Fibroblast of skin of right biceps (primary cell): ENCODE results near the gene GRIK5.
"Not testable (repeated sequence)": the region's sequence is repeated elsewhere in the genome, so short reads cannot be mapped to it uniquely, and the experiment has no call there.

ENCODE experiments used
- DNase-seq: peaks from one replicate; pipeline ENCODE4 v3.0.0-alpha.2; 2013

Gene GRIK5

DNA sequence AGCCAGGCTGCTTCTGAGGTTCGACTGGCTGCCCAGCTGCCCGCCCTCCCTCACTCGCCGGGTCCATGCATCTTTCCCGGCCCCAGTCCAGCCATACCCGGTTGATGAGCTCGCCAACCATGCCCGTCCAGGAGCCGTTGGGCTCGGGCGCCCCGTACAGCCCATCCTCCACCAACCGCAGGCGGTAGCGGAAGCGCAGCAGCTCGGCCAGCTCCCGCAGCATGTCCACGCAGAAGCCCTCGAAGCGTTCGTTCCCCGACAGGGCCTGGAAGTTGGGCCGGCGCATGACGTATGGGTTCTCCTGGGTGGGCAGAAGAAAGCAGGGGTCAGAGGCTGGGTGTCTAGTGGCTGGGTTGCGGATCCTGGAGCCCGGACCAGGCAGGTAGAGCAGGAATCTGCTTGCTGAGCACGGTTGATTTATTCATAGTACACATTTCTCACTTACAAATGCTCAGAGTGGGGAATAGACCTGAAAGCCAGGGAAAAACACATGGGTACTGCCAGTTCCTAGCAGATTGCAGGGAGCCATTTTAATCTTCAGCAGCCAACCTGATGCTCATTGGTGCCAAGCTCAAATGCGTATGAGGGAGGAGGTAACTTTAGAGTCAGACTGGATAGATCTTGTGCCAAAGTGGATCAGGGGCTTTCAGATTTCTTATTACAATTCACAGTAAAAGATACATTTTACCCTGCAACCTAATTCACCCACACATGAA is 27.4 kb downstream of the GRIK5 start:
- no peak for DNase-seq

DNA sequence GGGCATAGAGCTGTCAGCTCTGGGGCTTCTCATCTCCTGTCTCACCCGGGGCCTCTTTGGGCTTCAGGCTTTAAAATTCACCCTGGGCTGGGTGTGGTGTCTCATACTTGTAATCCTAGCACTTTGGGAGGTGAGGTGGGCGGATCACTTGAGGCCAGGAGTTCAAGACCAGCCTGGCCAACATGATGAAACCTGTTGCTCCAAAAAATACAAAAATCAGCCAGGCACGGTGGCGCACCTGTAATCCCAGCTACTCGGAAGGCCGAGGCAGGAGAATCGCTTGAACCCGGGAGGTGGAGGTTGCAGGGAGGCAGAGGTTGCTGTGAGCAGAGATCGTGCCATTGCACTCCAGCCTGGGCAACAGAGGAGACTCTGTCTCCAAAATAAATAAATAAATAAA is 29.5 kb downstream of the GRIK5 start:
- DNase-seq = not testable (repeated sequence)

DNA sequence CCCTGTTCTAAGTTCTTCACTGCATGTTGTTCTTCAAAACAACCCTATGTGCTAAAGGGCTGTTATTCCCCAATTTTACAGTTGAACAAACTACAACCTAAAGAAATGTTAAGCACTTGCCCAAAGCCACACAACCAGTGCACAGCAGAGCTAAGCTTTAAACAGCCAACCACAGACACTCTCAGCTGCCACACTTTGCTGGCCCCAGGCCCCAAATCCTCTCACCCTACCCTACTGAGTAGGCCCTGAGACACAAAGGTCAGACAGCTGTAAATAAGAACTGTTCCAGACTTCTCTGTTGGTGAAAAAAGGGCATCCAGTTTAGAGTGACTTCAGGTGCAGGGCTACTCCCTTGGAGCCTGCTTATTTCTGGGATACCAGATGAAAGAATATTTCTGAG is 30.0 kb downstream of the GRIK5 start:
- DNase-seq = no peak

DNA sequence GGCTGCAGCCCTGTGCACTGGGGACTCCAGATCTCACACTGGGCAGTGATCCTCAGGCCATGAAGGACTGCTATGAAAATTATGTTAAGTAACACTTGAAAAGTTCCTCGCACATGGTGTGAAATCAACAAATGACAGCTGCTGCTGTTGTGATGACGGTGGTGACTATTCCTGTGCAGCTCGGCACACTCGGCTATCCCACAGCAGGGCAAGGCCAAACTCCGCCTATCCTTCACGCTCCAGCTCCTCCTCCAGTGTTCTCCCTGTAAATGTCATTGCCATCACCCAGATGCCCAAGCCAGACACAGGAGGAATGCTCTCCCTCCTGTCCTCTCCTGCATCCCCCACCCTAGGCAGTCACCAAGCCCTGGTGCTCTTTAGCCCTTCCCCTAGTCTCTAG is 31.3 kb downstream of the GRIK5 start:
- no peak for DNase-seq

DNA sequence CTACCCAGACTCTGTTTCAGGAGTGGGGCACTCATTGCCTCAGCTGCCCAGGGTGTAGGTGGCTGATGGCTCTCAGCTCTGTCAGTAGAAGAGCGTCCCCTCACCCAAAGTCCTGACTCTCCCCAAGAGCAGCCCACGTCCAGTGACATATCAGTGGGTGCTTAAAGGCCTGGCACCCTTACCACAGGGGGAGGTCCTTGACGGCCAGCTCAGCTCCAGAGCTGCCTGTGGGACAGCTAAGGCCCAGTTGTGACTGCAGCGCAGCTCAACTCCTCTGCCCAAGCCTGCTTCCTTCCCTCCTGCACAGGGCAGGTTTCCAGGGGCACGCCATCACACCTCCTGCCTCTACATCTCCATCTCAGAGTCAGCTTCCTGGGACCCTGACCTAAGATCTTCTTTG is 32.4 kb downstream of the GRIK5 start:
- DNase-seq = no peak

DNA sequence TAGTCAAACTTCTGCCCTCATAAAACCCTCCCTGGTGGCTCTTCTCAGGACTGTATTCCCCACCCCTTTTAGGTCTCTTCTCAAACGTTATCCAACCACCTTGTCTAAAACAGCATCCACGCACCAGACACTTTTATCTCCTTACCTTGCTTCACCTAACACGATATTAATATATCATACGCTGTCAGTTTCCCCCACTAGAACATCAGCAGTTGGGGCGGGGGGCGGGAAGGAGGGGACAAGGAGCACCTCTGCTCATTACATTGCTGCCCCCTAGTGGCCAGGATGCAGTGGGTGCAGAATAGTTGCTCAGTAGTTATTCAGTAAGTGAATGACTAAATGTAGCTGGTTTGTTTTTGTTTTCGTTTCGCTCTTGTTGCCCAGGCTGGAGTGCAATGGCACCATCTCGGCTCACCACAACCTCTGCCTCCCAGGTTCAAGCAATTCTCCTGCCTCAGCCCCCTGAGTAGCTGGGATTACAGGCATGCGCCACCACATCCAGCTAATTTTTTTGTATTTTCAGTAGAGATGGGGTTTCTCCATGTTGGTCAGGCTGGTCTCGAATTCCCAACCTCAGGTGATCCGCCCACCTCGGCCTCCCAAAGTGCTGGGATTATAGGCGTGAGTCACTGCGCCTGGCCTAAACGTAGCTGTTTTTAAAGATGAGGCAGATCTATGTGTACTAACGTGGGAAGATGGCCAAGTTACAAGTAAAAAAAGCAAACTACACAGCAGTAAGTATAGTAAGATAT is 35.2 kb downstream of the GRIK5 start:
- peak; percentile 63 for DNase-seq

DNA sequence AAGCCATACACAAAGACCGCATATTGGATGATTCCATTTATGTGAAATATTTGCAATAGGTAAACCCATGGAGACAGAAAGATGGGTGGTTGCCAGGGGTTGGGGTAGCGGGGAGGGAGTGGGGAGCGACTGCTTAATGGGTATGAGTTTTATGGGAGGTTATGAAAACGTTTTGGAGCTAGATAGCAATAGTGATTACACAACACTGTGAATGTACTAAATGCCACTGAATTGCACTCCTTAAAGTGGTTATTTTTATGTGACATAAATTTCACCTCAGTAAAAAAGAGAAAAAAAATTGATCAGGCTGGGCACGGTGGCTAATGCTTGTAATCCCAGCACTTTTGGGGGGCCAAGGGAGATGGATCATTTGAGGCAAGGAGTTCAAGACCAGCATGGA is 36.6 kb downstream of the GRIK5 start:
- no peak for DNase-seq

DNA sequence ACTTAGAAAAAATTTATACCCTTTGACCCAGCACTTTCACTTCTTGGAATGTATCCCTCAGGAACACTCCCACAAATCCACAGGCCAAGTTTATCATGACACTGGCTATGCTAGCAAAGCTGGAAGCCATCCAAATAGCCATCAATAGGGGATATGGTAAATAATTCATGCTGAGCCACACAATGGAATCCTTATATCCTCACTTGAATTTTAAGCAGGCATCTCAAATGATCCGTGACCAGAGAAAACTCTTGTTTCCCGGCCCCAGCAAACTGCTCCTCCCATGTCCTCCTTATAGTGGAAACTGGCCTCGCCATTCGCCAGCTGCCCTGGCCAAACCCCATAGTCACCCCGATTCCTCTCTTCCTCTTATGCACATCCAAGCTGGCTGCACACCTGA is 37.6 kb downstream of the GRIK5 start:
- no peak for DNase-seq

DNA sequence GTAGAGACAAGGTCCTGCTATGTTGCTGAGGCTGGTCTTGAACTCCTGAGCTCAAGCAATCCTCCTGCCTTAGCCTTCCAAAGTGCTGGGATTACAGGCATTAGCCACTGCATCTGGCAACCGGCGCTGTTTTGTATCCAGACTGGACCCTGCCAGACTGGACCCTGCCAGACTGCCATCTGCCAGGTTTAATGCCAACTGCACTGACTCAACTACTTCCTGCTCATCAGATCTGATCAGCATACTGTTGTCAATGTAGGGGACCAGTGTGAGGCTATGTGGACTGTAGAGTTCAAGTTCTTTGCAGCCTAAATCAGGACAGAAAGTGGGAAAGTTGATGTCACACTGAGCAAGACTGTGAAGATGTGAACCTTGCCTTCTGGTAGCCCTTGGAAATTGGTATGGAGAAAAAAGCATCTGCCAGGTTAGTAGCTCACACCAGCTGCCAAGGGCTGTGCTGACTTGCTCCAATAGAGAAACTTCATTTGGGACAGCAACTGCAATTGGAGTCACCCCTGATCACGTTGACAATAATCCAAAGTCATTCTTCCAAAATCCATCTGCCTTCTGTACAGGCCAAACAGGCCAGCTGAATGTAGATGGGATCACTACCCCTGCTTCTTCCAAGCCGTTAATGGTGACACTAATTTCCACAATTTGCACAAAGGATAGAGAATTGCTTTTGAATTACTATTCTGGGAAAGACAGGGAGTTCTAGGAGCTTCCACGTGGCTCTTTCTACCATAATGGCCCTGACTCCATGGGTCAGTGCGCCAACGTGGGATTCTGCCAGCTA is 39.2 kb downstream of the GRIK5 start:
- no peak for DNase-seq

DNA sequence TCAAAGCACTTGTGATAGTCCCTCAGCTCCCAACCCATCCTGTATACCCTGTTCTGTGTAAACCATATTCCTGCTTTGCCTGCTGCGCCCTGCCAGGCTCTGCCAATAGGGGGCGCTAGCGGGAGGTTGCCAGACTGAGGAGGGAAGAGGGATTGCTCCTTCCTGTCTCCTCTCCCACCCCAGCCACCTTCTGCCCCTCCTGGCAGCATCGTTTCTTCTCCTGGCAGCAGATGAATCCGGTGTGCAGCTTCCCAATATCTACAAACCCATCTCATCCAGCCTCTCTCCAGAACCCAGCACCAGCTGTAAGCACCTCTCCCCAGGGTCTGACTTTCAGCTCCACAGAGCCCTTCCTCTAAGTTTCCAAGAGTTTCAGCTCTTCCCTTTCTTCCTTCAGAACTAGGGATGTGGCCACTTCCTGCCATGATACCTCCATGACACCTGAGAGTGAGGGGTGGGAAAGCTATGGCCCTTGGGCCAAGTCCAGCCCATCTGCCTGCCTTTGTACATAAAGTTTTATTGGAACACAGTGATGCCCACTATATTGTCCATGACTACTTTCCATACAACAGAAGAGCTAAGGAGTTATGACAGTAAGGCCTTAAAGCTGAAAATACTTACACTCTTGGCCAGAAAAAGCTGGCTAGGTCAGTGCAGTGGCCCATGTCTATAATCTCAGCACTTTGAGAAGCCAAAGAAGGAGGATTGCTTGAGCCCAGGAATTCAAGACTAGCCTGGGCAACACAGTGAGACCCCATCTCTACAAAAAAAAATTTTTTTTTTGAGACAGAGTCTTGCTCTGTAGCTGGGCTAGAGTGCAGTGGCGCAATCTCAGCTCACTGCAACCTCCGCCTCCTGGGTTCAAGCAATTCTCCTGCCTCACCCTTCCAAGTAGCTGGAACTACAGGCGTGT is 41.4 kb downstream of the GRIK5 start:
- DNase-seq = no peak

DNA sequence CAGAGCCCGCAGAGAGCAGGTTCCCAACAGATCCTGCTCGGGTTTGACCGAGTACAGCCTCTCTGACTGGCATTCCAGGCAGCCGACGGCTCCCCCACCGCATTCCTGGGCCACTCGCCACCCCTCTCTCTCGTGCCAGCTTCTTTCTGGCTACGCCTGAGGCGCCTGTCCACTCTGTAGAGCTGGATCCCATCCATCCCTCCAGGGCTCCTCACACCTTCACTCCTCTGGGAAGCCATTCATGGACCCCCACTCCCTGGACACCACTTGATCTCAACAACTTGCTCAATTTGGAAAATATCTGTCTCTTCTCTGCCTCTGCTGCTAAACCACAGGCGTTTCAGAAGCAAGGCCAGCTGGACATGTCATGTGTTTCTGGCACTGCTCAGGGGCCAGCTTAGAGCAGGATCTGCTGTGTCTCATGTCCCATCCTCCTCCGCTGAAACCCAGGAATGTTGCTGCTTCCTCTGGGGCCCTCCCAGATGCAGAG is 45.3 kb downstream of the GRIK5 start:
- peak; percentile 23 for DNase-seq

DNA sequence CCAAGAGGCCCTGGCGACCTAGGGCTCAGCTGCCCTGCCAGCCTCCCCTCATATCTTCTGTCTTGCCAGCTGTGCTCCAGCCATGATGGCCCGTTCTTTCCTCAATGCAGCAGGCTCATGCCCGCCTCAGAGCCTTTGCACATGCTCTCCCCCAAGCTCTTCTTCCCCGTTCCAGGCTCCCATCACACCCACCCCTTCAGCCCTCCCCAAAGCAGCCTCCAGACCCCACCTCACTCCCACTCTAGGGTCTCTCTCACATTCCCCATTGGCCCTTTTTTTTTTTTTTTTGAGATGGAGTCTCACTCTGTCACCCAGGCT is 46.1 kb downstream of the GRIK5 start:
- no peak for DNase-seq

DNA sequence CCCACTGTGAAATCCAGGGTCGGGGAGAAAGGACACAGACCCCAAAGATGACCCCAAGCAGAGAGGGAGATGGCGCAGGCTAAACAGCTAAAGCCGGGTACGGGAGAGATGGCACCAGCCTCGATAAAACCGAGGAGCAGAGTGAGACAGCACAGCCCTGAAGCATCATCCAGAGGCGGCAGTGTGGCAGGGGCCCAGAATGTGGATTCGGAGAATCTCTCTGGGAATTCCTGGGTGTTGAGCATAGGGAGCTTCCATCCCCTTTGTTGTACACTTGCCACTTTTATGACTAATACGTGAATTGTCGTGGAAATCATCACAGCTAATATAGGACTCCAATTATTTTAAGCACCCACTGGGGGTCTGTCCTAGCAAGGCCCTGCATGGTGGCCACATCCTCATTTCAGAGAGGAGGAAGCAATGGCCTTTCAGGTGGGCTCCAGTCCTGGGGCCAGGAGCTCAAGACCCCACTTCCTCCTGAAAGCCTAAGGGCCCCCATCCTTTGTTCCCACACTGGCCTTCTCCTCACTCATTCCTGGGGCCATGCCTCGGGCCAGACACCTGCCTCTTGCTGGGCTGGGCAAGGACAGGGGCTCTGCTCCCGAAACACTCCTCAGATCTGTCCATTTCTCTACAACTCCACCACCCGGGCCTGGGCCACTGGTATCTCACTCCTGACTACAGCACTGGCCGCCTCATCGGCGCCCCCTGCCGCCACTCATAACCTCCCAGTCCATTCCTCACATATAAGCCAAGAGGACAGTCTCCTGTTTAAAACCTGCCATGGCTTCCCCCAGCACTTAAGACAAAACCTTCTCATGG is 46.7 kb downstream of the GRIK5 start:
- peak; percentile 7 for DNase-seq

DNA sequence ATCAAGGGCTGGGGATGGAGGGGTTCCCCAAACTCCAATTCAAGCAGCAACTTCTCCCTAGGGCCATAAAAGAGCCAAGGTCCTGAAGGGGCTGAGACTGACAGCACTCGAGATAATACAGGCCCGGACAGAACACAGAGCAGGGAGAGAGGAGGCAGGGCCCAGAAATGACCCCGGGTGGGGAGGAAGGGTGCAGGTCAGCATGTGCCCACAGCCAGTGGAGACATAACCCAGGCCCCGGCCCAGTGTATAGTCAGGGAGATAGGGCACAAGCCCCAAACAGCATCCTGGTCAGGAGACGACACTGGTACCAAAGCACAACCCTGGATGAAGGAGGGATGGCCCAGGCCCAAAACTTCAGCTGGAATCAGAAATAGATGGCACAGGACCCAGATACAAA is 47.4 kb downstream of the GRIK5 start:
- DNase-seq = no peak

DNA sequence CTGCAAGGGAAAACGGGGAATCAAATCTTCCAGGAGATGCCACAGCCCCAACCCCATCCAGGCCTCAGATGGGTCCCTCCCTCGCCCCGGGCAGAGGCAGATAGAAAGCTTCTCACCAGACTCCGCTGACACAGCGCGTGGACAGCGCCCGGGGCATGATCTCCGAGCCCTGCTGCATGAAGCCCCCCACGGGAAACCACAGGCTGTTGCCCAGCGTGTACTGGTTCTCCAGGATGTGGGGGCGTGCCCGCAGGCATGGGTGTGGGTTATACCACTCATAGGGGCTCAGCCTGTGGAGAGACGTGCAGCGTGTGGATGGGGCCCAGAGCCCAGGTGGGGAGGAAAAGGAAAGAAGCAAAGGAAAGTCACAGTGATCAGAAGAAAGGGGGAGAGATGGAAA is 48.8 kb downstream of the GRIK5 start:
- DNase-seq = no peak

DNA sequence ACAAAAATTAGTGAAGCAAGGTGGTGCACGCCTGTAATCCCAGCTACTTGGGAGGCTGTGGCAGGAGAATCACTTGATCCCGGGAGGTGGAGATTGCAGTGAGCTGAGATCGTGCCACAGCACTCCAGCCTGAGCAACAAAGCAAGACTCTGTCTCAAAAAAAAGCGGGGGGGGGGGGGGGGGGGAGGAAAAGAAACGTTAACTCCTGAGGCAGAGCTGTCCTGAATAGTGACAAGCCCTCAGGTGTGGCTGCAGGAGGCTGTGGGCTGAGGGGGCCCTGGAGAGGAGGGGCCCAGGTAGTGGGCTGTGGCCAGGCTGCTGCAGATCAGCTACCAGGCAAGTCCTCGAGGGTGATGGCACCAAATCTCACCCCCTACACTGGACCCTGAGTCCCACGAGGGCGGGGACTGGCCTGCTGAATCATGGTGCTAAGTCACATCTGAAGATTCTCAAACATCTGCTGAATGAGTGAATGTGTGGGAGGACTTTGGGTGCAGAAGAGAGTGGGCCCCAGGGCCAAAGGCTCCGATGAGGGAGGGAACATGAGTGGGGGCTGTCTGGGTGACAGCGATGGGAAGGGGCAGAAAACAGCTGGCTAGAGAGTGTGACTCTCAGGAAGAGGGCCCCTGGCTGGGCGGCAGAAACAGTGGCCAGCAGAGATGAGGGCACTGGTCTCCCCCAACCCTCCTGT is 51.4 kb downstream of the GRIK5 start:
- DNase-seq = peak; percentile 35

DNA sequence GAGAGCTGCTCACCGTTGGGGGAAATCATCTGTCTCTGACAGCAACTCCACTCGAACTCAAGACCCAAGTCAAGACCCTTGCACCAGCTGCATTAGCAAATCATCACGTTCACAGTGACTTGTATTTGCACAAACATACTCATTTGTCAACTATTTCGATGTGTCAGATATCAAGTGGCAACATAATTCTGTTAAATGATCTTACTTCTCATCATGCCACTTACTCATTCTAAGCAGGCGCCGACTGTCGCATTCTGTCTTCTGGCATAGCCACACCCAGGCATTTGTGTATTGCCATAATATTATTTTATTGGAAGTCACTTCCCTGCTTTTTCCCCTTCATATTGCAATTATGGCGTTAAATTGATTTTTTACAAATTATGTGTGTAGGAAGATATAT is 53.0 kb downstream of the GRIK5 start:
- DNase-seq = no peak

DNA sequence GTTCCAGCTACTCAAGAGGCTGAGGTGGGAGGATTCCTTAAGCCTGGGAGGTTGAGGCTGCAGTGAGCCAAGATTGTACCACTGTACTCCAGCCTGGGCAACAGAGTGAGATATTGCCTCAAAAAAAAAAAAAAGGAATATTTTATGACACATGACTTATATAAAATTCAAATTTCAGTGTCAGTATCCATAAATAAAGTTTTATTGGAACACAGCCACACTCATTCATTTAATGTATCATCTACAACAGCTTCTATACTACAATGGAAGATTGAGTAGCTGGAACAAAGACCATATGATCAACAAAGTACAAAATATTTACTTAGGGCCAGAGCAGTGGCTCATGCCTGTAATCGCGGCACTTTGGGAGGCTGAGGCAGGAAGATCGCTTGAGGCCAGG is 57.3 kb downstream of the GRIK5 start:
- not testable (repeated sequence) for DNase-seq

DNA sequence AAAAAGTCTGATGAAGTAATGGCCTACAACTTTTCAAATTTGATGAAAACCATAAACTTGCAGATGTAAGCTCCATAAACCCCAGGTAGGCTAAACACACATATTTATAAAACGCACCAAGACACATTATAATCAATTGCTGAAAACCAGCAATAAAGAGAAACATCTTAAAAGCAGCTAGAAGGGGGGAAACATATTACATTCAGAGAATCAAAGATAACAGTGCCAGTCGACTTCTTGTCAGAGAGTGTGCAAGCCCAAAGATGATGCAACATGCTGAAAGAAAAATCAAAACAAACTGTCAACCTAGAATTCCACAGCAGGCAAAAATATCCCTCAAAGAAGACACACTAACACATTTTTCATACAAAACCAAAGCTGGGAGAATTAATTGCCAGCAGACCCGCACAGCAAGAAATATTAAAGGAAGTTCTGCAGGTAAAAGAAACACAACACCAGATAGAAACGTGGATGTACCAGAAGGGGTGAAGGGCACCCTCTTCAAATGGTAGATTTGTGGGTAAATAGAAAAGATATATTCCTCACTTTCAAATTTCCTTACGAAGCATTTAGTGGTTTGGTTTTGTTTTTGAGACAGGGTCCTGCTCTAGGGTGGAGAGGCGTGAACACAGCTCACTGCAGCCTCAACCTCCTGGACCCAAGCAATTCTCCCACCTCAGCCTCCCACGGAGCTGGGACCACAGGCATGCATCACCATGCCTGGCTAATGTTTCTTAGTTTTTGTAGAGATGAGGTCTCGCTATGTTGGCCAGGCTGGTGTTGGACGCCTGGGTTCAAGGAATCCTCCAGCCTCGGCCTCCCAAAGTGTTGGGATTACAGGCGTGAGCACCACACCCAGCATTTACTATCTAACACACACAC is 59.5 kb downstream of the GRIK5 start:
- peak; percentile 78 for DNase-seq

DNA sequence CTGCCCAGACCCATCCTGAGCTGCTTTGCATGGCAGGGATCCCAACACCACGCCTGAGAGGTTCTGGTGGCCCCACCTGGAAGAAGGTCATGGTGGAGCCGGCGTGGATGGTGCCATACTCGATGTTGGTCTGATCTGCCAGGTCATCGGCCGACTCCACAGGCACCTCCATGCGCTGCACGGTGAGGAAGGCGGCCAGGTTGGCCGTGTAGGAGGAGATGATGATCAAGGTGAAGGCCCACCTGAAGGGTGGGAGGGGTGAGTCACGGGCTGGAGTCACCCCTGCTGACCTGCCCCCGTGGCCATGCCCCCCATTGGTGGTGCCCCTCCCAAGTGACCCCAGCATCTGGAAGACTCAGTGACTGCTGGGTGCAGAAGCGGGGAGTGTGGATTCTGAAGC is 63.4 kb downstream of the GRIK5 start:
- no peak for DNase-seq
